WI38 (cell line): ENCODE measurements around the gene TMEM245.

Experiments
- H3K4me3 ChIP-seq: 2 replicates; pipeline ENCODE4 v1.5.1; 2011; ENCODE audit warnings: low read depth, mild to moderate bottlenecking, control low read depth, low read length
- CTCF ChIP-seq: IDR thresholded peaks from 2 replicates; pipeline ENCODE4 v1.5.1; 2012; ENCODE audit warnings: low read depth, mild to moderate bottlenecking, control low read depth, low read length

The TMEM245 gene

DNA sequence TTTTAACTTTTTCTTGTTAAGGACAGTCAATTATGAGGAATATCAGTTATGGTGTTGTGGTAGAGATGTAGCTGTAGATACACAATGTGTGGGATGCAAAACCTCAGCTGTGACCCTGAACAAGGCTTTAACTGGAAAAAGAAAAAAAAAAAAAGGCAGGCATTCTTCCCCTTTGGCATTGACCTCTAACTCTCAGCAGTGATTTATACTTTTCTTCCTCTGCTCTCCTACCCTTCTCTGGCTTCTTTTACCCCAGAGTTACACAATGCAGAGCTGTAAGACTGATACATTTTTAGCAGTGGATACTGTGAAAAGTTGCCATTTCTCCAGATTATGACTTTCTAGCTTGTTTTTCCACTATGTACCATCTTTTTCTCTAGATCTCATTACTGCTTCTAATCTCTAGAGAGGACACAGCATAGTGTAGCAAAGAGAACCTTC, 108.5 kb downstream of the TMEM245 start:
- peak overlapping the region; percentile 90 for H3K4me3 ChIP-seq

GRCh38 chr9:109010746-109011145, 109.0 kb downstream of the TMEM245 start:
- no peak overlapping the region; the same call in 1 of the 2 replicates for H3K4me3 ChIP-seq

More for the DNA sequence above, 108.5 kb downstream of the TMEM245 start:
- TF ChIP-seq CTCF, result no peak

DNA sequence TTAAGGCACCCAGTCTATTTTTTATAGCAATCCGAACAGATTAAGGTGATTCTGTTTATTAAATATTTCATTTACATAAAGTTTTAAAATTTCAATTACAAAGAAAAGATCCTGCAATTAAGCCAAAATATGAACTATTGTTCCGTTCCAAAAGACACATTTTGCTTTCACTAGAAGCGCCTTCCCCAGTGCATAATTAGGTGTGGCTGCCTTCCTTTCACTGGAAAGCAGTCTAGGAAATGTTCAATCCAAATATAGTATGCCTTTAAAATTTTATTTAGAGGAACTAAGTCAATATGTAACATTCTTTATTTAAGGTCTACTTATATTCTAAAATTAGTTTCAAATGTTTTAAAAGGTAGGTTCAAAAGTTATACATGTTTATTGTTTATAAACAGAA, 114.1 kb downstream of the TMEM245 start:
- no peak for TF ChIP-seq CTCF
- H3K4me3 ChIP-seq, result no peak overlapping the region

More at GRCh38 chr9:109010746-109011145, 109.0 kb downstream of the TMEM245 start:
- TF ChIP-seq CTCF, result no peak

GRCh38 chr9:109003116-109003515, 116.6 kb downstream of the TMEM245 start:
- H3K4me3 ChIP-seq, result no peak overlapping the region
- TF ChIP-seq CTCF, result no peak

- TF ChIP-seq CTCF, result no peak
- no peak overlapping the region for H3K4me3 ChIP-seq
Observed at GRCh38 chr9:109002141-109002540, 117.6 kb downstream of the TMEM245 start.

DNA sequence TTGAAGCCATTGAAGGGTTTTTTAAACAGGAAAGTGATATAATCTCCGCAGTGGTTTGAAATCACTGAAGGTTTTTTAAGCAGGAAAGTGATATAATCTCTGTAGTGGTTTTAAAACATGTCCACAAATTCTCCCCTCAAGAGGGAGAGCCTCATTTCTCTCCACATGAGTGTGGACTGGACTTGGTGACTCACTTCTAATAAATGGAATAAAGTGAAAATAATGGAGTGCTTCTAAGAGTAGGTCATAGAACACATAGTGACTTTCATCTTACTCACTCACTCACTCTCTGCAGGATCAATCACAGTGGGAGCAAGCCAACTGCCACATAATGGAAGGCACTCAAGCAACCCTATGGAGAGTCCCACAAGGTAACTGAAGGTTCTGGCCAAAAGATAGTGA, 118.5 kb downstream of the TMEM245 start:
- H3K4me3 ChIP-seq, result no peak overlapping the region
- TF ChIP-seq CTCF, result no peak

GRCh38 chr9:108997112-108997511, 122.6 kb downstream of the TMEM245 start:
- no peak for TF ChIP-seq CTCF
- H3K4me3 ChIP-seq, result no peak overlapping the region
